HG03159 (cell line): ENCODE results near the gene C12orf50.
"Not testable (repeated sequence)": the region's sequence is repeated elsewhere in the genome, so short reads cannot be mapped to it uniquely, and the experiment has no call there.

Source experiments
- ATAC-seq: cut with Tn5 transposase; IDR thresholded peaks from one replicate; pipeline ENCODE4 v1.9.1; 2021; ENCODE audit warnings: mild to moderate bottlenecking, moderate library complexity; ENCODE audit not compliant: unreplicated experiment

C12orf50 gene

GRCh38 chr12:87991483-87991882 lies 37.7 kb downstream of the C12orf50 start:
- ATAC-seq, result peak; percentile 45

GRCh38 chr12:87988534-87988933 lies 40.7 kb downstream of the C12orf50 start:
- no peak for ATAC-seq

DNA sequence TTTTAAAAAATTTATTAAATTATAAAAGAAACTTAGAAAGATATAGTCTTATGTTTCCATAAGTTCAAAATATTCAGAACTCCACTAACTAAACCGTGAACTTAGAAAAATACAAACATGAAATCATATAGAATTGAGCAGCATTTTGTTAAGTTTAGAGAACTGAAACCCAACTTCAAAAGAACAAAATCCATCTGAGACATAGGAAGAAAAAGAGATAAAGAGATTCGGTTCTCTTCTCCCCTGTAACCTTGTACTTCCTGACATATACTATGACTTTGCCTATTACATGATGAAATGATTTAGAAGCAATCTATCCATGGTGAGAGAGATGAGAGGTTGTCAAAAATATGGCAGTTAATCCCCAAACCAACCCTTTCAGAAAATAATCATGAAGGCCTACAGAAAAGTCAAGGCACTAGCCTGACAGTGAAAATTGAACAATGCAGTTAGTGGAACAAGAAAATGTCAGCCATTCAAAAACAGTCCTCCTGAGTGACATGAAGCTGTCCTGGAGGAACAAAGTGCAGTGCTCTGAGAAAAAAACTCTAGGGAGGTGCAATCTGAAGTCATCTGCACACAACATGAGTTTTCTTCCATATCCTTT lies 44.0 kb downstream of the C12orf50 start:
- no peak for ATAC-seq

- ATAC-seq, result no peak
These were observed 47.0 kb downstream of the C12orf50 start for GRCh38 chr12:87982208-87982607.

DNA sequence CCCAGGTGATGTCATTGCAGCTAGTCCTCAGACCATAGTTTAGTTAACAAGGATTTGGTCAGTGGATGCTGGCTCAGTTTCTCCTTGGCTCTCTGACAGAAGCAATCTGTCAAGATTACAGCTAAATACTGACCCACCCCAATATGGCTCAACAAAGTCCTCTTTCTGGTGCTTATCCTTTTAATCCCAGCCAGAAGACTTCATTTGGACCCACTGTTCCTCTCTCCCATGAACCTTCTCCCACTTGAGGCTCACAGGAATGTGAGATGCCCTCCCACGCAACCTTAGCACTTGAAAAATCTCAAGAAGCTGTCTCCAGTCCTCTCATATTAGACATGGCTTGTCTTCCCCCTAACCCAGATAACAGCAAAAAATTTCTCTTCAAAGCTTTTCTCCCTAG lies 47.7 kb downstream of the C12orf50 start:
- ATAC-seq, result no peak

GRCh38 chr12:87975879-87976278 lies 53.3 kb downstream of the C12orf50 start:
- ATAC-seq, result no peak

- ATAC-seq, result no peak
These were observed 61.3 kb downstream of the C12orf50 start for GRCh38 chr12:87967871-87968270.

- no peak for ATAC-seq
These were observed 68.6 kb downstream of the C12orf50 start for GRCh38 chr12:87960566-87960965.

- not testable (repeated sequence) for ATAC-seq
These were observed 75.2 kb downstream of the C12orf50 start for GRCh38 chr12:87954028-87954427.

DNA sequence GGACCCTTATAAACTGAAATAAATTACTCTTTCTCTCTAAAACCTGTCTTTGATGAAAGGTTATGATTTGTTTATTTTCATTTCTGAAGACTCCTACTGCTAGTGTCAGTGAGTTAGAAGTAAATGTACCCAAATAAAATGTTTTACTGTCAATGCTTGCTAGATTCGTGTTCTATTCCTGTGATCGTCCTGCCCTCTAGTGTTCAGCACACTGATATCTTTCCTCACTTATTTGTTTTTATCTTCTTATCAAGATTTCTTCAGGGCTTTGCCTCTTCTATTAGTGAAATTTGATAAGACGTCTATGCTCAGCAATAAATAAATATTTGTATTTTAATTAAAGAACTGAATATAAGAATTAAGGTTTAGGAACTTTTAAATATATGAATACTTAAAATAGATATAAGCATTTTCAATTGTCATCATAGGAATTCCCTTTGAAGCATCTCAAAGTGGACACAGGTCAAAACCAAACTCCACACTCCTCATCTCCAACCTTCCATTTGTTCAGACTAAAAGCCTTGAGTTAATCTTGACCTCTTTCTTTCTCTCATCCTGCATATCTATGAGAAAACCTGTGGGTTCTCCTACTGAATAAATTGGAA lies 75.8 kb downstream of the C12orf50 start:
- ATAC-seq, result peak; percentile 58

- ATAC-seq, result peak; percentile 10
These were observed 76.4 kb downstream of the C12orf50 start for GRCh38 chr12:87952850-87953249.

DNA sequence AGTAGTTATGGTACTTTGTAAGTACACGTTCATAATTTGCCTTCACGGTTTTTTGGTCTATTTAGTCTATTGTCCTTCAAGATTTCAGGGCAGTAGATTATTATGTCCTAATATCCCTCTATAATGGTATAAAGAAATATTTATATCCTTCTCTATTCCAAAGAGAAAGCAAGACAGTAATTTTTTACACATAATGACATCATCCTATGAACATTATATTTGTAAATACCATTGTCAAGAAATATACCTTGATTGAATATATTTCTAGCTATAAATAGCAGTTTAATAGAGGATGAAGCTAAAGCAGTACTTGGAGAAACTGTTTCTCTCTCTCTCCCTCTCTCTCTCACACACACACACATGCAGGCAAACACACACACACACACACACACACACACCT lies 77.0 kb downstream of the C12orf50 start:
- ATAC-seq, result no peak

DNA sequence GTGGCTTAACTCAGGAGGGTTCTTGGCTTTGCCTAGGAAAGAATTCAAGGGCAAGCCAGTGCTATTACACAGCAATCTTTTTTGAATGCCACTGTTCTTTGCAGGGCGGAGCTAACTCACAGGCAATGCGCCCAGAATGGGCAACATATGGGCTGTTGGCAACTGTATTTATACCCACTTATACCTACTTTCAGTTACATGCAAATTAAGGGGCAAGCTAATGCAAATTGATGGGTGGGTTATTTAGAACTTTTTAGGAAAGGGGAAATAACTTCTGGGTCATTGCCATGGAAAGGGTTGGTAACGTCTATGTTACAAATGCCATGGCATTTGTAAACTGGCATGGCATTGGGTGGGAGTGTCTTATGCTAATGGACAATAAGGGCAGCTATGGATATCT lies 85.4 kb downstream of the C12orf50 start:
- ATAC-seq, result no peak

DNA sequence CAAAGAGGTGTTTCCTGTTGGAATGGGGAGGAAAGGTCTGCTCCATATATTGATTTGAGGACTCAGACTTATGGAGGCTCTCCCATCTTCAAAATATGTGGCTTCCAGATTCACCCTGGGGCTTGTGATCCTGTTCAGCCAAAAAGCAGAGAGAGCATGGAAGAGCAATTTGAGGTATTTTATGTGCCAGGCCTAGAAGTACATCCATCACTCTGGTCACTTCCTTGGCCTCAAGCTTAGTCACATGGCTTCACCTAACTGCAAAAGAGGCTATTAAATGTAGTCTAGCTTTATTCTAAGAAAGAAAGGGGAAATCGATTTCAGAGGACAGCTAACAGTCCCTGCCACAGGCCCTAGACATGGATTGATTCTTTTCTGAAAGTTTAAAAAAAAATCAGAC lies 86.2 kb downstream of the C12orf50 start:
- no peak for ATAC-seq

- ATAC-seq, result no peak
These were observed 90.0 kb downstream of the C12orf50 start for GRCh38 chr12:87939182-87939581.

DNA sequence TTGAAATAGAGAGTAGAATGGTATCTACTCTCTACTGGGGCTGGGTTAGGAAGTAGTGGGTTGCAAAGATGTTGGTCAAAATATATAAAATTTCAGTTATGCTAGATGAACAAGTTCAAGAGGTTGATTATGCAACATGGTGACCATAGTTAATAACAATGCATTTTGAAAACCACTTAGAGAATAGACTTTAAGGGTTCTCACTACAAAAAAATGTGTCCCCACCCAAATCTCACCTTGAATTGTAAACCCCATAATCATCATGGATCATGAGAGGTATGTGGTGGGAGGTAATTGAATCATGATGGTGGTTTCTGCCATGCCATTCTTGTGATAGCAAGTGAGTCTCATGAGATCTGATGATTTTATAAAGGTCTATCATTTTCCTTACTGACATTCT lies 94.0 kb downstream of the C12orf50 start:
- no peak for ATAC-seq

DNA sequence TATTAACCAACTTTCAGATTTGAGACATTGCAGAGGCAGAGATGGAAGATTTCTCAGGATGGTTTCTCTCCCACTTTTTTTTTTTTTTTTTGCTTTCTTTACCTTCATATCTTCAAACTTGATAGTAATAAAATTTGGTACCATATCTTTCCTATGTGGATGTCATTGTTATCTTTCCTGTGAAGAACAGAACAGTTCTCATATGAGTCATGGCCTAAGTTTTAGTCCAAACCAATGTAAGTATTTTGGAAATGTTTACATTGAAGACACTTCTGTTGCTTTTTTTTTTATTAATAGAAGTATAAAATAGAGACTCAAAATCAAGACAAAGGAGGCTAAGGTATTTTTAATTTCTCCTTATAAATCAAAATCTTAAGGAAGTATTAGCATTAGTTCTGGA lies 95.2 kb downstream of the C12orf50 start:
- ATAC-seq, result no peak

DNA sequence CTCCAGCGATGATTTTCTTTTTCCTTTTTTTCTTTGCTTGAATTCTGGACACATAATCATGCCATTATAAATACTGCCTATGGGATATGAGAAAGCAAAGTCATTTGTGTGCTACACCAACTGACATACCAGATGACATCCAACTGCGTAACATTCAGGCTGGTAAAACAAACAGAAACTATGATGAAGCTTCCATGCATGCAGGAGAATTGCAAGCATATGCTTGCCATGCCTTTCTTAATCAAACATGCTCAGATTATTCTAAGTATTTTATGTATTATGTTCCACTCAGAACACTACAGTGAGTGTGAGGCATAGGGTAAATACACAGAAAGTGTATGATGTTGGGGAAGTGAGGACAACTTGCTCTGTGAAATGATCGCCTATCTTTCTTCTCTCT lies 97.4 kb downstream of the C12orf50 start:
- no peak for ATAC-seq

DNA sequence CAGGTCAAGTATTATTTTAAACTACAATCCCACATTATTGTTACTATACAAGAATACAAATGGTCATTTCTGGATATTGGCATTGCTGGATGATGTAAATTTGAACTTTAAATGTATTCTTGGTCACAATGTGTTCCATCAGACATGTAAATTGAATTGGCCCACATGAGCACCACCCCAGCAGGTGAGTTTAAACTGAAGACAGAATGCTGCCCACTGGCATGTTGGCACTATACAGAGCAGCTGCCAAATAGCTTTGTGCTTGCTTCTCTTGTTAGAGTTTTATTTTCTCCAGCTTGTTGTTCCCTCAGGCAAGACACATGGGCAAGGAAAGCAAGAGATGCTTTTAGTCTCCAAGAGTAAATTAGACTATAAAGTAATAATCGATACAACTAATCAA lies 98.6 kb downstream of the C12orf50 start:
- no peak for ATAC-seq
